Naive thymus-derived CD4-positive, alpha-beta T cell (primary cell): ENCODE data around the gene FAM241B. TPM values are rescaled to one million over a fixed set of nuclear protein-coding genes. Genes with fewer than 3 reads are reported as not detected.

ENCODE experiments used
- ATAC-seq: fragments of 150-1000 bp; cut with Tn5 transposase; 2 replicates; pipeline ENCODE4 v1.10.0; 2021; ENCODE audit warnings: mild to moderate bottlenecking, moderate library complexity
- CTCF ChIA-PET: fragments of 350-600 bp; sonication (Branson Sonifier 250); formaldehyde crosslinking; loops from one replicate; lab custom pipeline; 2021; ENCODE audit warnings: antibody characterized with exemption; lab: Charles Lee
- POLR2A ChIA-PET: fragments of 350-600 bp; sonication (Branson Sonifier 250); formaldehyde crosslinking; loops from one replicate; lab custom pipeline; 2021; ENCODE audit warnings: antibody characterized with exemption, inconsistent platforms; lab: Charles Lee
- DNase-seq, 9 donors: peaks; one replicate each; pipeline versions ENCODE4 v3.0.0 to v3.0.0-alpha.2; 2020 to 2022; ENCODE audit warnings: mixed read lengths in 1 of 9
- H3K27ac ChIP-seq: one replicate; pipeline ENCODE4 v1.7.0; 2013; ENCODE audit warnings: mild to moderate bottlenecking, low read depth, low read length, moderate library complexity
- H3K27me3 ChIP-seq, 2 donors: one replicate each; pipeline ENCODE4 v1.7.0; 2013; ENCODE audit warnings: low read length in 2 of 2, mild to moderate bottlenecking in 2 of 2, moderate library complexity in 2 of 2; ENCODE audit not compliant: control insufficient read depth in 2 of 2, insufficient read depth in 2 of 2
- H3K36me3 ChIP-seq, 3 experiments: 1 replicate in 2 of 3; 2 replicates in 1 of 3; pipeline ENCODE4 v1.7.0; 2013; ENCODE audit warnings: low read length in 3 of 3, mild to moderate bottlenecking in 3 of 3, moderate library complexity in 1 of 3; ENCODE audit not compliant: insufficient read depth in 3 of 3, control insufficient read depth in 2 of 3
- H3K4me1 ChIP-seq, 2 donors: one replicate each; pipeline ENCODE4 v1.7.0; 2013; ENCODE audit warnings: low read length in 2 of 2, mild to moderate bottlenecking in 2 of 2, moderate library complexity in 1 of 2; ENCODE audit not compliant: control insufficient read depth in 2 of 2, insufficient read depth in 2 of 2
- H3K4me3 ChIP-seq: 2 replicates; pipeline ENCODE4 v1.7.0; 2013; ENCODE audit warnings: mild to moderate bottlenecking, low read length
- H3K9me3 ChIP-seq, 3 experiments: 1 replicate in 2 of 3; 2 replicates in 1 of 3; pipeline ENCODE4 v1.7.0; 2013; ENCODE audit warnings: low read length in 3 of 3; ENCODE audit not compliant: control insufficient read depth in 2 of 3
- H3K27ac Mint-ChIP-seq, 9 donors: one replicate each; pipeline ENCODE4 v1.8.0; 2020 to 2022; ENCODE audit warnings: mixed read lengths in 9 of 9, mild to moderate bottlenecking in 8 of 9, moderate library complexity in 5 of 9, inconsistent platforms in 2 of 9
- H3K27me3 Mint-ChIP-seq, 5 donors: one replicate each; pipeline ENCODE4 v1.8.0; 2021 to 2022; ENCODE audit warnings: mixed read lengths in 5 of 5, mild to moderate bottlenecking in 1 of 5
- H3K36me3 Mint-ChIP-seq, 5 donors: one replicate each; pipeline ENCODE4 v1.8.0; 2020 to 2022; ENCODE audit warnings: mixed read lengths in 5 of 5, mild to moderate bottlenecking in 3 of 5, inconsistent platforms in 1 of 5
- H3K4me1 Mint-ChIP-seq, 7 donors: one replicate each; pipeline ENCODE4 v1.8.0; 2020 to 2022; ENCODE audit warnings: mixed read lengths in 7 of 7, mild to moderate bottlenecking in 3 of 7, inconsistent platforms in 1 of 7
- H3K4me3 Mint-ChIP-seq, 10 donors: one replicate each; pipeline ENCODE4 v1.8.0; 2020 to 2022; ENCODE audit warnings: mild to moderate bottlenecking in 10 of 10, mixed read lengths in 10 of 10, moderate library complexity in 6 of 10, inconsistent platforms in 2 of 10
- H3K9me3 Mint-ChIP-seq, 11 donors: one replicate each; pipeline ENCODE4 v1.8.0; 2020 to 2022; ENCODE audit warnings: mixed read lengths in 11 of 11, mild to moderate bottlenecking in 4 of 11, inconsistent platforms in 1 of 11, moderate library complexity in 1 of 11
- intact Hi-C, 2 donors: fragments of 100-400 bp; cut with micrococcal nuclease; formaldehyde crosslinking; loops; one replicate each; pipeline ENCODE4 v1.15.1; 2023
- polyA plus RNA-seq, 2 donors: library from polyadenylated mRNA; unstranded; fragments of 300-500 nt; fragmentation: Illumina TruSeq; gene quantifications; one replicate each; pipeline ENCODE4 v1.2.3, GENCODE V29; 2021
- total RNA-seq, 6 experiments: library from RNA in 5 of 6; stranded (reverse) in 5 of 6; gene quantifications; 1 replicate in 5 of 6; 2 replicates in 1 of 6; pipeline ENCODE4 v1.2.3 and lab custom pipeline; 2021 to 2026

FAM241B gene
- total and polyA plus RNA-seq, 7 experiments from 2014 or later: 8.6 to 26.3 (median 13.0) TPM

GRCh38 chr10:69669409-69669808 is 39.4 kb downstream of the FAM241B start:
- Histone ChIP-seq H3K4me3 (no peak overlapping the region), H3K27ac (no peak overlapping the region), H3K9me3 (no peaks in the 10 kb centered on the region), H3K4me1 (no peaks in the 10 kb centered on the region), H3K36me3 (no peaks in the 10 kb centered on the region), H3K27me3 (no peaks in the 10 kb centered on the region)
- Mint-ChIP-seq H3K4me1 (no peaks in the 10 kb centered on the region), H3K9me3 (peaks cover 0 to 9% (median 0%) of the 10 kb centered on the region in 11 donors), H3K27me3 (peaks cover 5 to 28% (median 25%) of the 10 kb centered on the region in 5 donors), H3K36me3 (no peaks in the 10 kb centered on the region), H3K27ac (no peak overlapping the region), H3K4me3 (no peak overlapping the region)
- CTCF ChIA-PET: no interaction called here
- POLR2A ChIA-PET: no interaction called here
- no peak for ATAC-seq
- intact Hi-C loops: no loop called here
- no peak for DNase-seq

- ATAC-seq: no peak
- Histone ChIP-seq H3K4me3 (no peak overlapping the region), H3K4me1 (no peaks in the 10 kb centered on the region), H3K9me3 (no peaks in the 10 kb centered on the region), H3K36me3 (no peaks in the 10 kb centered on the region), H3K27ac (no peak overlapping the region), H3K27me3 (no peaks in the 10 kb centered on the region)
- Mint-ChIP-seq H3K4me3 (no peak overlapping the region), H3K9me3 (peaks cover 0 to 9% (median 0%) of the 10 kb centered on the region in 11 donors), H3K36me3 (no peaks in the 10 kb centered on the region), H3K27ac (no peak overlapping the region), H3K4me1 (no peaks in the 10 kb centered on the region), H3K27me3 (peaks cover 9 to 37% (median 30%) of the 10 kb centered on the region in 5 donors)
- ChIA-PET POLR2A (no interaction called here), CTCF (no interaction called here)
- intact Hi-C loops: no loop called here
- DNase-seq: no peak
Observed at GRCh38 chr10:69673521-69673920, 43.5 kb downstream of the FAM241B start.

- Histone ChIP-seq H3K9me3 (no peaks in the 10 kb centered on the region), H3K4me3 (no peak overlapping the region), H3K4me1 (no peaks in the 10 kb centered on the region), H3K36me3 (no peaks in the 10 kb centered on the region), H3K27me3 (no peaks in the 10 kb centered on the region), H3K27ac (no peak overlapping the region)
- peaks cover 0 to 9% (median 0%) of the 10 kb centered on the region in 11 donors for H3K9me3 Mint-ChIP-seq
- H3K27ac Mint-ChIP-seq: no peak overlapping the region
- ATAC-seq (no peak), DNase-seq (no peak)
- H3K4me1 Mint-ChIP-seq: no peaks in the 10 kb centered on the region
- no peak overlapping the region for H3K4me3 Mint-ChIP-seq
- intact Hi-C loops: no loop called here
- no peaks in the 10 kb centered on the region for H3K36me3 Mint-ChIP-seq
- H3K27me3 Mint-ChIP-seq: peaks cover 10 to 33% (median 26%) of the 10 kb centered on the region in 5 donors
- ChIA-PET POLR2A (no interaction called here), CTCF (no interaction called here)
Observed at GRCh38 chr10:69674786-69675185, 44.7 kb downstream of the FAM241B start.

GRCh38 chr10:69676301-69676700 is 46.3 kb downstream of the FAM241B start:
- H3K27ac Mint-ChIP-seq: no peak overlapping the region
- no peak overlapping the region for H3K4me3 Mint-ChIP-seq
- intact Hi-C loops: no loop called here
- Histone ChIP-seq H3K36me3 (no peaks in the 10 kb centered on the region), H3K4me1 (no peaks in the 10 kb centered on the region), H3K27me3 (no peaks in the 10 kb centered on the region), H3K4me3 (no peak overlapping the region), H3K9me3 (no peaks in the 10 kb centered on the region), H3K27ac (no peak overlapping the region)
- ATAC-seq (no peak), DNase-seq (no peak)
- ChIA-PET CTCF (no interaction called here), POLR2A (no interaction called here)
- H3K9me3 Mint-ChIP-seq: peaks cover 0 to 4% (median 0%) of the 10 kb centered on the region in 11 donors
- no peaks in the 10 kb centered on the region for H3K36me3 Mint-ChIP-seq
- peaks cover 14 to 39% (median 24%) of the 10 kb centered on the region in 5 donors for H3K27me3 Mint-ChIP-seq
- H3K4me1 Mint-ChIP-seq: no peaks in the 10 kb centered on the region

DNA sequence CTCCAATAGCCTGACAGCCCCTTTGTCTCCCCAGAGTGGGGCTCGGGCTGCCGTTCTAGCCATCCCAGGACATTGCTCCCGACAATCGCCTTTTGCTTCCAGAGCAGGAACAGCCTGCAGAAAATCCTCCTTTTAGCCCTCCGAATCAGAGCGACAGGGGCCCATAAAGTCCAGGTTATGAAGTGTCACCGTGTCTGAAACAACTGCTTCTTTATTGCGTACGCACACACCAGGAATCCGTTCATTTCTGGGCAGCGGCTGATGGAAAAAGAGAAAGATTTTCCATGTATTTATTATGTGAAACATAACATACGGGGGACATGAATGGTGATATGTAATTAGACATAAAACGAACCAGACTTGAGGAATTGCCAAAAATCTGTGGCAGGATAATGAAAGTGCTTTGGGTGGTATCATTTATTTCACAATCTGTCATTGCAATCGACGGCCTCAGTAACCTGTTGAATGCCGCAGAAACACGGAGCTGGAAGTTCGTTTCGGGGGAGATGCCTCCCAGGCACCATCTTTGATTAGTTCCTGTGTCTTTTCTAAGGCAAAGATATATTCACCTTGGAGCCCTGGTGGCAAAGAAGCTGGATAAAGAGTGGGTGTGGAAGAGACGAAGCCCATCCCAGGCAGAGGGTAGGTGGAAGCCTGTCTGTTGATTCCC is 48.1 kb downstream of the FAM241B start:
- no peak overlapping the region for H3K4me3 Mint-ChIP-seq
- ChIA-PET CTCF (no interaction called here), POLR2A (no interaction called here)
- no peak for ATAC-seq
- peaks cover 0 to 2% (median 0%) of the 10 kb centered on the region in 11 donors for H3K9me3 Mint-ChIP-seq
- Histone ChIP-seq H3K9me3 (no peaks in the 10 kb centered on the region), H3K4me1 (no peaks in the 10 kb centered on the region), H3K4me3 (no peak overlapping the region), H3K27me3 (no peaks in the 10 kb centered on the region), H3K36me3 (no peaks in the 10 kb centered on the region), H3K27ac (no peak overlapping the region)
- H3K4me1 Mint-ChIP-seq: peaks cover 0 to under 1% (median 0%) of the 10 kb centered on the region in 7 donors
- no peak overlapping the region for H3K27ac Mint-ChIP-seq
- H3K36me3 Mint-ChIP-seq: no peaks in the 10 kb centered on the region
- DNase-seq: no peak
- H3K27me3 Mint-ChIP-seq: peaks cover 16 to 50% (median 26%) of the 10 kb centered on the region in 5 donors
- intact Hi-C loops: no loop called here

DNA sequence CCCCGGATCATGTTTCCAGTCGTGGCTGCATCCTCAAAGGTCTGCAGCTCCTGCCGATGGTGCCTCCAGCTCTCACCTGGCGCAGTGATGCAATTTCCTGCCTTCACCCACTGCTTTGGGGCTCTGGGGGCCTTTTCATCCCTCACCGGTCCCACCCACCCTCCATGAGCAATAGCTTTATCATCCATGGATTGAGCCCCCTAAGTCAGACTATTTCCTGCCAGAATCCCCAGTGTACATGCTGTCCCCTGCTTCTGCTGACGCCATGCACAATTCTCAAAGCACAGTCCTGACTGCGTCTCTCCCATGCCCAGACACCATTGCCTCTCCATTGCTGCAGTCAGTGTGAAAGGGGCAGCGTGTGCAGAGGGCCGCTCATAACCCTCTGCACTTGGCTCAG is 49.7 kb downstream of the FAM241B start:
- H3K4me3 Mint-ChIP-seq: no peak overlapping the region
- no peak for ATAC-seq
- no peaks in the 10 kb centered on the region for H3K4me1 ChIP-seq
- peaks cover 0 to 2% (median 0%) of the 10 kb centered on the region in 11 donors for H3K9me3 Mint-ChIP-seq
- no peaks in the 10 kb centered on the region for H3K9me3 ChIP-seq
- no peaks in the 10 kb centered on the region for H3K36me3 Mint-ChIP-seq
- ChIA-PET POLR2A (no interaction called here), CTCF (no interaction called here)
- no peak overlapping the region for H3K27ac ChIP-seq
- H3K27me3 Mint-ChIP-seq: peaks cover 16 to 50% (median 26%) of the 10 kb centered on the region in 5 donors
- H3K36me3 ChIP-seq: no peaks in the 10 kb centered on the region
- H3K4me1 Mint-ChIP-seq: peaks cover 0 to 2% (median 0%) of the 10 kb centered on the region in 7 donors
- no peaks in the 10 kb centered on the region for H3K27me3 ChIP-seq
- intact Hi-C loops: no loop called here
- no peak overlapping the region for H3K27ac Mint-ChIP-seq
- no peak for DNase-seq
- H3K4me3 ChIP-seq: no peak overlapping the region

DNA sequence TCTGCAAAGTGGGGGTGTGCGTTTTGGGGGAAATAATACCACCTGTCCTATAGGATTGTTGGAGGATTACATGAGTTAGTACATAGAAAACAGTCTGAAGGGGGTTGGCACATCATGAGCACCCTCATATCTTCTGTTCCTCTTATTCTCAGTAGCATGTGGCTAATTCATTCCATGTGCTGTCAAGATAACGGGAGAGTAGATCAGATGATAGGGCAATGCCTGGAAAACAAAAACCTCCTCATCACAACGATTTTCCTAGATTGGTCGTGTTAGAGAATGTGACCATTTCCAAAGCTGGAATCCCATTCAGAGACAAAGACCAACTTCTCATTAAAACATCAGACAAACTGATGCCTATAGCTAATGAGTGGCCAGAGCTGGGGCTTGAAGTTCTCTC is 50.6 kb downstream of the FAM241B start:
- no peak overlapping the region for H3K27ac Mint-ChIP-seq
- no peak for DNase-seq

More for the DNA sequence above, 50.6 kb downstream of the FAM241B start:
- Histone ChIP-seq H3K4me3 (no peak overlapping the region), H3K4me1 (no peaks in the 10 kb centered on the region), H3K36me3 (no peaks in the 10 kb centered on the region), H3K9me3 (no peaks in the 10 kb centered on the region), H3K27me3 (no peaks in the 10 kb centered on the region), H3K27ac (no peak overlapping the region)
- Mint-ChIP-seq H3K9me3 (peaks cover 0 to 2% (median 0%) of the 10 kb centered on the region in 11 donors), H3K36me3 (no peaks in the 10 kb centered on the region), H3K4me1 (peaks cover 0 to 3% (median 0%) of the 10 kb centered on the region in 7 donors), H3K4me3 (no peak overlapping the region), H3K27me3 (peaks cover 16 to 50% (median 26%) of the 10 kb centered on the region in 5 donors)
- ChIA-PET POLR2A (interaction anchor here (0.7 kb wide), 1 partner anchor 231 kb away, joined by 3 read pairs; no protein-coding TSS in a partner anchor), CTCF (no interaction called here)
- intact Hi-C loops: no loop called here
- ATAC-seq: no peak
